Activated CD8-positive, alpha-beta memory T cell treated with anti-CD3 and anti-CD28 coated beads for 4 hours (primary cell): ENCODE results near the gene ANAPC15.
"Not testable (repeated sequence)": the region's sequence is repeated elsewhere in the genome, so short reads cannot be mapped to it uniquely, and the experiment has no call there.

Source experiments
- DNase-seq, 2 donors: peaks; one replicate each; pipeline ENCODE4 v3.0.0-alpha.2; 2020; ENCODE audit warnings: low read depth in 2 of 2

ANAPC15 gene

DNA sequence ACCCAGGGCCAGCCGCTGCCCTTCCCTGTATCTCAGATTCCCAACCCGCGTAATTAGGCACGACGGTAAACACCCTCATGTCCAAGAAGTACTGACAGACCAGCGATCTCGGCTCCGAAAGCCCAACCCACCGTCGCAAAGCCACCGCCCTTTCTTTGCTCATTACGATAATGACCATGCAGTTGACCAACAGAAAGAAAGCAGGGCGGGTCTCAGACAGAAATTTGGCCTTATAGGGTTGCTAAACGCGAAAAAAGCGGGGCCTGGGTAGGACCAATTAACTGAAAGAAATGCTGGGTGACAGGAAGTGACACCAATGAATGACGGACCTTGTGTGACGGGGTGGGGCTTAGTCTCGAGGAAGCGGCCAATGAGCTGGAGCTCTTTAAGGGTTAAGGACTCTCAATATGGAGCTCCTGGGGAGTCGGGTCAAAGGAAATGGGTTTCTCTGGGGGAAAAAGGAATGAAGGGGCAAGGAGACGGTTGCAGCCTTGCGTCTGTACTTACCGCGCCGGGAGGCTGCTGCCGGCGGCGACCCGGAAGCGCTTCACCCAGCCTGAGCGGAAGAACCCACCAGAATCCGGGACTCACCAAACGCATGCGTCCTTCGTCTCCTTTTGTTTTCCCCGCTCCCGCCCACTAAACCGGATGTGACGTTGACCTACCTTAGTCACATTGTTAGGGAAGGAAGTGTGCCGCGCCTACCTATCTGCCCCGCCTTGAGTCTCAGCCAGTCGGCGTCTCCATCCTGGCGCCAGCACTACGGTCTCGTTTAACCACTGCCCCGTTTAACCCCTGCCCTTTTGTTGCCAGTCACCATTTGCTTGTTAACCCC, at the start of gene ANAPC15:
TSS of gene ANAPC15 (minus strand) at position 553 of the 835 bp plus-strand sequence. CDS start 1,419 bp downstream, outside the sequence.
- peak; percentile 99 for DNase-seq

DNA sequence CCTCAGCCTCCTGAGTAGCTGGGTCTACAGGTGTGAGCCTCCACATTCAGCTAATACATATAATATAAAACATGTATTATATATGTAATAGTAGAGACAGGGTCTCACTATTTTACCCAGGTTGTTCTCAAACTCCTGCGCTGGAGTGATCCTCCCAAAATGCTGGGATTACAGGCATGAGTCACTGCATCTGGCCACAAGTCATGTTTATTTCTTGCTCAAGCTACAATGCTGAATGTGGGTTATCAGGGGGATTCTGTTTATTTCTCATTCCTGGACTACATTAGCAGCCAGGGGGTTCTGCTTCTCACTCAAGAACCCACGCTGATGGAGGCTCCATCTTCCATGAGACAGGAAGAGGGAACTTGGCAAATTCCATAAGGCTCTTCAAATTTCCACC, 47.8 kb upstream of the ANAPC15 start:
- no peak for DNase-seq

DNA sequence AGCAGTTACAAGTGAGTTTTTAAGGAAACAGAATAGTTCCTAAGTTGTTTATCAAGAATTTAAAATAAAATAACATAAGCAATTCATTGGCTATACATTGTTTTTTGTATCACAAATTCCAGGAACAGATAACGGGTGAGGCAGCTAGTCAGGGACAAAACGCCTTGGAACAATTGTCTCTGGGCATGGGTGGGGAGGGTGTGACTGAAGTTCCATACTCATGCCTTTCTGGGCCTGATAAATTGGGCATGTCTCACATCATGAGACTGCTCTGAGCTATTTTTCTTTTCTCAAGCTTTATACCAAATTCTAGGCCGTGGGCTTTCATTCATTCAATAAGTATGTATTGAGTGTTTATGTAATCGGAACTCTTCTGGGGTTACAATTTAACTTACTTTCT, 44.6 kb upstream of the ANAPC15 start:
- no peak for DNase-seq

DNA sequence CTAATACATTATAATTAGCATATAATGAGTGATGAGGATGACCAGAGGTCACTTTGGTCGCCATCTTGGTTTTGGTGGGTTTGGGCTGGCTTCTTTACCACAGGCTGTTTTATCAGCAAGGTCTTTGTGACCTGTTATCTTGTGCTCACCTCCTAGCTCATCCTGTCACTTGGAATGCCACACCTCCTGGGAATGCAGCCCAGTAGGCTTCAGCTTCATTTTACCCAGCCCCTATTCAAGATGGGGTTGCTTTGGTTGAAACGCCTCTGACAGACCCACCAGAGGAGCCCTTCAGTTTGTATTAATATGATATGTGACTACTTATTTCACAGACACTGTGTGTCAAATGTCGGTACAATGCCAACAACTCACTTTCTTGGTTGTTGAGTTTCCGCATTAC, 43.3 kb upstream of the ANAPC15 start:
- DNase-seq = no peak

- no peak for DNase-seq
These were observed 42.3 kb upstream of the ANAPC15 start for GRCh38 chr11:72154816-72155215.

GRCh38 chr11:72153874-72154273, 41.4 kb upstream of the ANAPC15 start:
- DNase-seq = not testable (repeated sequence)

DNA sequence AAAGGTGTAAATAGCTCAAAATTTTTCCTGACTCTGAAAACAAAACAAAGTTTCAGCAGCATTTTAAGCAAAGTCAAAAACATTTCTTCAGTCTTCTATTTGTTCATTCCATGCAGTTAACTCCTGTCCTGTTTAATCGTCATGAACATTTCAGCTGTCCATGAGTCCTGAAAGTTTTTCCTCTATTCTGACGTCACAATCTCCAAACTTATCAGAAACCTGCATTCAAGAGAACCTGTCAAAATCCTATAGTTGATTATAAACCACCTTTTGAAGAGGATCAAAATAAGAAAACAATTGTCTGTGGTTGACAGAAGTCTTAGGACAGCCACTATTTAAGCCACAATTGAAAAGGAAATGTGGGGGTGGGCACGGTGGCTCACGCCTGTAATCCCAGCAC, 38.4 kb upstream of the ANAPC15 start:
- no peak for DNase-seq

- DNase-seq = no peak
These were observed 34.1 kb upstream of the ANAPC15 start for GRCh38 chr11:72146625-72147024.

- DNase-seq = no peak
These were observed 32.5 kb upstream of the ANAPC15 start for GRCh38 chr11:72144807-72145565.

- DNase-seq = not testable (repeated sequence)
These were observed 30.0 kb upstream of the ANAPC15 start for GRCh38 chr11:72142543-72142942.

- DNase-seq = not testable (repeated sequence)
These were observed 29.6 kb upstream of the ANAPC15 start for GRCh38 chr11:72142086-72142485.

GRCh38 chr11:72141066-72141465, 28.6 kb upstream of the ANAPC15 start:
- no peak for DNase-seq

DNA sequence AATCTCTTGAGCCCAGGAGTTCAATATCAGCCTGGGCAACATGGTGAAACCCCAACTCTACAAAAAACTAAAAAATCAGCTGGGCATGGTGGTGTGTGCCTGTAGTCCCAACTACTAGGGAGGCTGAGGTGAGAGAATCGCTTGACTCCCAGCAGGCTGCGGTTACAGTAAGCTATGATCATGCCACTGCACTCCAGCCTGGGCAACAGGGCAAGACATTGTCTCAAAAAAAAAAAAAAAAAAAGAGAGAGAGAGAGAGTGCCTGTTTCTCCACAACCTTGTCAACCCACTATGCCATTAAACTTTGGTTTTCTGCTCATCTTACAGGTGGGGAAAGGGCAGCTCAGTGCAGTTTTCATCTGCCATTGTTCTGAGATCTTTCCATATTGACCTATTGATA, 28.2 kb upstream of the ANAPC15 start:
- no peak for DNase-seq

GRCh38 chr11:72139500-72139899, 27.0 kb upstream of the ANAPC15 start:
- no peak for DNase-seq

- DNase-seq = no peak
These were observed 26.4 kb upstream of the ANAPC15 start for GRCh38 chr11:72138821-72139390.

DNA sequence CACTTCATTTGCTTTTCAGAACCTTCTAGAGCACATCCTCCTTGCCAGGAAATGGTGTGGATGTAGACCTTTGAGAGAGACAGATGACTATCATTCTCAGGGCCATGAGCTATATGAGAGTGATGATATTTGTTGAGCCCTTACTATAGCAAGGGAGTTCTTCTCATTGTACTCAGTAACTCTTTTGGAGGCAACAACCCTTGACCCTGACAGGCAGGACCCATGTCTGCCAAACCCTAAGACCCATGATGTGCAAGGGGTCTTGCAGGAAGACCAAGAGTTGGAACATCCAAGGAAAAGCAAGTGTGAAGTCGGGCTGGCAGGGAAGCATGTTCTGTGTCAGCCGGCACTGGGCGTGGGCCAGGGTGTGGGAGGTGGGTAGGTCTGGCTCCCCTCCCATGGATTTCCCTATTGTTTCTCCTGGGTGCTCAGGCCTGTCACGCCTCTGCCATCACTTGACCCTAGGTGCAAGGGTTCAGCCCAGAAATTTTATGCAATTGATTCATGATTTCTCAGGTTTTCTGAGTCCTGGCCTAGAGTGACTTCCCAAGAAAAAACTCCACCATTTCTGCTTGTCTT, 24.3 kb upstream of the ANAPC15 start:
- no peak for DNase-seq

DNA sequence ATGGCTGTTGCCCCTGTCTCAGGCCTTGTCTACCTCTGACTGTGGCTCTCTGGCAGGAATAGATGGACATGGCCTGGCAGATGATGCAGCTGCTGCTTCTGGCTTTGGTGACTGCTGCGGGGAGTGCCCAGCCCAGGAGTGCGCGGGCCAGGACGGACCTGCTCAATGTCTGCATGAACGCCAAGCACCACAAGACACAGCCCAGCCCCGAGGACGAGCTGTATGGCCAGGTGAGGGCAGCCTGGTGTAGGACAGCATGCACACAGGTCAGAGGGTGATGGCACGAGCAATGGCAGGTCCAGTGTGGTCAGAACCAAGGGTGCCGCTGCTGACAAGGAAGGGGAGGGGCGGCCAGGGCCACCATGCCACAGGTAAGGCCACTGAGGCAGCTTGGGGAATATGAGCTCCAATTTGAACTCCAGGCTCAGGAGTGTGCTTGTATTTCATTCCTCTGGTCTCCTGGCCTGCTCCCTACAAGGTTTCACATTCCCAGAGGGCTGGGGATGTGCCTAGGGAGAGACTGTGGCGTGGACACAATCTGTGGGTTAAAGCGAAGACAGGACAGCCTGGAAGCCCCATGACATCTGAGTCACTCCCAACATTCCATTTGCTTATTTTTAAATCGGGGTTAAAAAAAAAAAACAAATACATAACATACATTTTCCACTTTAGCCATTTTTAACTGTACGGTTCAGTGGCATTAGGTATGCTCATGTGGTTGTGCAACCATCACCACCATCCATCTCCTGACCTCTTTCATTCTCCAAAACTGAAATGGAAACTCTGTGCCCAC, 23.6 kb upstream of the ANAPC15 start:
- DNase-seq = no peak

- DNase-seq = not testable (repeated sequence)
These were observed 23.0 kb upstream of the ANAPC15 start, which contains the start of gene FOLR3 for GRCh38 chr11:72135473-72135872. Gene FOLR3 (plus strand): TSS chr11:72135725. CDS start chr11:72135953, 228 bp downstream.

- DNase-seq = no peak
These were observed 20.2 kb upstream of the ANAPC15 start for GRCh38 chr11:72132646-72133045.

DNA sequence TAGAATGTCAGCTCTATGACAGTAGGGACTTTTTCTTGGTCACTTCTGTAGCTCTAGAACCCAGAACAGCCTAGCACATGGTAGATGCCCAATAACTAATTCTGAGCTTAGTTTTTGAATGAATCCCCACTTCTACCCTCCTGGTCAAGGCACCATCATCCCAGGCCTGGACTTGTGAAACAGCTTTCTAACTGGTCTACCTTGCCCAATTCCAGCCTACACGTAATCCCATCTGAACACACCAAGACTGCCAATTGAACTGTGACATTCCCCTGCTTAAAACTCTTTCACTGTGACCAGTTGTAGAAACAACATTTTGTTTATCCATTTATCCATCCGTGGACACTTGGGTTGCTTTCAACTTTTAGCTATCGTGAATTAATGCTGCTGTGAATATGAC, 16.9 kb upstream of the ANAPC15 start:
- DNase-seq = no peak

DNA sequence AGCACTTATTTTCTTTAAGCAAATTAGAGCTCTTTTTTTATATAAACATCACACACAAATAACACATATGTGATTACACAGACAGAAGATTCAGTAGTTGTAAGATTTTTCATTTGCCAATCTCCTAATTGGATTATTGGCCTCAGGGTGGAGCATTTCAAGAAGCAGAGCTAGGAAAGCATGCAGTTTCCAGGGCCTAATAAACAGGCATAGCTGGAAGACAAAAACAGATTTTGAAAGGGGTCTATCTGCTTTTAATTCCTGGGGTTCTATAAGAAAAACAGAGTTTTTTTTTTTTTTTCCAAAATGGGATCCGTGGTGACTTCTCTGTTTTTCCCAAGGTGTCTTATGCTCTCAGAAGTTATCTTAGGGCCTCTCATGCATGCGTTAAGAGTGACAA, 15.4 kb upstream of the ANAPC15 start:
- DNase-seq = no peak
